GM18505 (cell line): ENCODE results near the gene PCDHGA2.
"Not testable (repeated sequence)": the region's sequence is repeated elsewhere in the genome, so short reads cannot be mapped to it uniquely, and the experiment has no call there.

Source experiments
- ATAC-seq: cut with Tn5 transposase; IDR thresholded peaks from one replicate; pipeline ENCODE4 v1.9.1; 2021; ENCODE audit not compliant: unreplicated experiment
- POLR2A ChIP-seq: IDR thresholded peaks from 4 replicates; pipeline ENCODE4 v1.6.1; 2011; ENCODE audit warnings: borderline replicate concordance; ENCODE audit not compliant: insufficient read depth, insufficient read length; ENCODE audit errors: extremely low read depth

PCDHGA2 gene

GRCh38 chr5:141359790-141360426 lies 21.3 kb downstream of the PCDHGA2 start, which contains the start of gene PCDHGB2:
PCDHGB2 (plus strand) TSS chr5:141359994; CDS start chr5:141360136, 142 bp downstream.
- TF ChIP-seq POLR2A, result no peak
- no peak for ATAC-seq

- TF ChIP-seq POLR2A, result no peak
- ATAC-seq, result no peak
Measured at GRCh38 chr5:141360685-141361084, 22.1 kb downstream of the PCDHGA2 start.

- no peak for ATAC-seq
- TF ChIP-seq POLR2A, result no peak
Measured at GRCh38 chr5:141362719-141363118, 24.2 kb downstream of the PCDHGA2 start.

- no peak for ATAC-seq
- no peak for TF ChIP-seq POLR2A
Measured at GRCh38 chr5:141363952-141364660, 25.5 kb downstream of the PCDHGA2 start, which contains the start of gene PCDHGA5. PCDHGA5 (plus strand) TSS chr5:141364162; CDS start chr5:141364331, 169 bp downstream.

- no peak for TF ChIP-seq POLR2A
- no peak for ATAC-seq
Measured at GRCh38 chr5:141366016-141366896, 27.7 kb downstream of the PCDHGA2 start.

- peak; percentile 62 for ATAC-seq
- TF ChIP-seq POLR2A, result no peak
Measured at GRCh38 chr5:141369994-141370848, 31.7 kb downstream of the PCDHGA2 start, which contains the start of gene PCDHGB3. PCDHGB3 (plus strand) TSS chr5:141370242; CDS start chr5:141370395, 153 bp downstream.

GRCh38 chr5:141371572-141372475 lies 33.3 kb downstream of the PCDHGA2 start:
- TF ChIP-seq POLR2A, result no peak

GRCh38 chr5:141373673-141374317 lies 35.2 kb downstream of the PCDHGA2 start, which contains the start of gene PCDHGA6:
PCDHGA6 (plus strand) TSS chr5:141373891; CDS start chr5:141374084, 193 bp downstream.
- no peak for TF ChIP-seq POLR2A
- no peak for ATAC-seq

More at GRCh38 chr5:141371572-141372475, 33.3 kb downstream of the PCDHGA2 start:
- ATAC-seq, result no peak

- ATAC-seq, result no peak
- no peak for TF ChIP-seq POLR2A
Measured at GRCh38 chr5:141374627-141375026, 36.1 kb downstream of the PCDHGA2 start.

- not testable (repeated sequence) for ATAC-seq
Measured at GRCh38 chr5:141375444-141376155, 37.0 kb downstream of the PCDHGA2 start.
